GM21528 (cell line): Measurements from ENCODE around the gene FMNL2.

Experiments used
- ATAC-seq: cut with Tn5 transposase; IDR thresholded peaks from one replicate; pipeline ENCODE4 v1.9.1; 2021; ENCODE audit warnings: mild to moderate bottlenecking, moderate library complexity; ENCODE audit not compliant: unreplicated experiment, low FRiP score

Gene FMNL2

DNA sequence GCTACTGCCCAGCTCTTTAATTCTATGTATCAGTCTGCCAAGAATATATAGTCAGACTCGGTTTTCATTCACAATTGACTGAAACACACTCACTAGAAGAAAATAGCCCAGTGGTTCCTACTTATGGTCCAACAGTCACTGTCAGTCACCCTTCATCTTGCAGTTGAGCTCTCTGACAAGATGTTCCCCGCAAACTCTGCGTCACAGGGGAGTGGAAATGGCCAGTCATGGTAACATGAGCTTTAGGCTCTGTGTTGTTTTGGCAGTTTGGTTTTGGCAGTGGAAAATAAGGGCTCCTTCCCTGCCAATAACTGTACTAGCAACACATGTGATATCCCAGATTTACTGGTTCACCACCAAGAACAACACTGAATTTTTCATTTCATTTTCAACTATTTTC is 259.8 kb downstream of the FMNL2 start:
- peak; percentile 3 for ATAC-seq

DNA sequence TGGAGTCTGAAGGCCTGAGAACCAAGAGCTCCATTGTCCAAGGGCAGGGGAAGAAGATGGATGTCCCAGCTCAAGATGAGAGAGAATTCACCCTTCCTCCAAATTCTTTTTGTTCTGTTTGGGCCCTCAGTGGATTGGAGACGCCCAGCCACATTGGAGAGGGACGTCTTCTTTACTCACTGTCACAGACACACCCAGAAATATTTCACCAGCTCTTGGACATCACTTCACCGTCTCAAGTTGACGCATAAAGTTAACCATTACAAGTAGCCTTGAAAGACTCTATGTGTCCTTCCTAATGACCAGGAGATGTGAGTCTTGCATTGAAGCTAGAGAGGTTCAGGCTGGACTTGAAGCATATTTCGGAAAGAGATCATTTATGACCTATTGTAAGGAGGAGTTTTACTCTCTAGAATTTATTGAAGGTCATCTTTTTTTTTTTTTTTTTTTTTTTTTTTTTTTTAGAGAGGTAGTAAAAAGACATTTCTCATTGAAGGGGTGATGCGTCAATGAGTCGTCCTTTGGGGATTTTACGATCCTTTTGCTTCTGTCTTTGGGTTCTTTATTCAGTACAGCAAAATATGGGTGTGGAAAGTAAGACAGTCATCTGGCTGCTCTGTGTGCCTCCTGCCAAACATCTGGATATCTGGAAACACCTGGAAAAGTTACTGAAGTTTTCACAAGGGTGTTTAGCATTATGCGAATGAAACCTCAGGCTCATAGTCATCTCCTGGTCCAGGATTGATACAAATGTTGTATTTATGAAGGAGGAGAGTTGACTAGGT is 264.2 kb downstream of the FMNL2 start:
- no peak for ATAC-seq

DNA sequence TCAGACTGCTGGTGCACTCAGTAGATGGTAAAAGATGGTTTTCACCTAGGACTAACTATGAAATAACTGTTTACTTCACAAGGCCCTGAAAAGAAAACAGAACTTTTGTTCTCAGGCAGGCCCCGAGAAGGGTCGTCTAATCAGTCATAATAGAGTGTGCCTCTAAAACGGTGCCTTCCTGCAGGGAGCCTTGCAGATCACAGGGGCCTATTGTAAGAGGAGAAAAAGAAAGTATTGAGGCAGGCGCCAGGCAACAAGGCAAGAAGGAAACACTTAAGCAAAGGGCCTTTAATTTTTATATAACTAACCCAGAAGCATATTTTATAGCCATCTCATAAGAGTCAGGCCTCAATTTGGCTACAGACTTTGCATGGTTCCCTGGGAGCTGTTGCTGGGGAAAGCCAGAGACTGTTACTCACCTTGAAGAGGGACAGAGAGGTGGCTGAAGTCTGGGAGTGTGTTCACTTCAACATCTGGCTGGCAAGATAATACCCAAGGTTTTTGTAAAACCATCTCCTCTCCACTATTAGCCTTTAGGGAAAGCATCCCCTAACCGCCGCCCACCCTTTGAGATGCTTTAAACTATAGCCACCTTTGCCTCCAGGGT is 265.2 kb downstream of the FMNL2 start:
- ATAC-seq, result no peak

DNA sequence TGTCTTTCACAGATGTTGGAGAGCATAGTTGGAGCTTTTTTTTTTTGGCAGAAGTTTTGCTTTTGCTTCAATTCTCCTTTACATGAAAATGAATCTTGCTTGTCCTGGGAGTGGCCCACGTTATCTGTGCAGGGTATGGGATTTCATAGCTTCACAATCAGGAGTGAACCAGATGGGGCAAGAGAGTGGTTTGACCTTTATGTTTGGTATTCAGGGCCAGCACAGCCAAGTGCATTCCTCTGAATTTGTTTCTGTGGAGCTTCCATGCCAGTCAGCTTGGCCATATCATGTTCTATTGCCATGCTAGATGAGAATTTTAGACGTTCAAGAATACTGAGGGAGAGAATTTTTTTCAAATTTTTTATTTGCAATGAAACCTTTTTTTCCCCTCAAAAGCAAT is 265.7 kb downstream of the FMNL2 start:
- ATAC-seq, result no peak

DNA sequence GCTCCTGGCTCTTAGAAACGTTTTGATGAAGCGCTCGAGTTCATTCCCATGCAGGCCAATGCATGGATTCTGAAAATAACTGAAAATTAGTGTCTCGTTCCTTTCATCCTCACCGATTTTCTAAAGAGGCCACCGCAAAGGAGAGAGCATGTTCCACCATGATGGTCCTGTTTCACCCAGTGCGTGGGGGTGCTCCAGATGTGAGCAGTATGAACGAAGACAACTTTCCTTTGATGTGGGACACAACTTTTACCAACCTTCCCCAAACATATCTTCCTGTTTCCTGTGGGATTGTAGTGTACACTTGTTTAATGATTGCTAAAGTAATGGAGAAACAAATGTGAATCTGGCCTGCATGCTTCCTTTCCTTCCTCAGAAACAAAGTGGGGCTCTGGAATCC is 267.8 kb downstream of the FMNL2 start:
- no peak for ATAC-seq

DNA sequence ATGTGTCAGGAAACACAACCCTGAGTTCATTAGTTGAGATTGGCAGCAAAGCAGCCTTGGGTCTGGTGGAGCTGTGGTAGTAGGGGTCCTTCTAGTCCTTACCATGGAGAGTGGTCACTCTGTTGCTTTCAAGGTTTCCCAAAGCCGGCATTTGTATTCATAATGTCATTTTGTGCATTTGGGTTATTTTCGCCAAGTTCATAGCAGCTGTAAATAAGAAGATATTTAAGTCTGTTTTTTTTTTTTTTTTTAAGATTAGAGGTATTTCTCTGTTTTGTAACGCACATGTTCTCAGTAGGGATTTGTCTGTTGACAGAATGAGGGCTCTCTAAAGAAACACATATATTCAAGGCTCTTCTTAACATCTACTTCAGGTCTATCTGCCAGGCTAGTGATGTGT is 268.2 kb downstream of the FMNL2 start:
- no peak for ATAC-seq

DNA sequence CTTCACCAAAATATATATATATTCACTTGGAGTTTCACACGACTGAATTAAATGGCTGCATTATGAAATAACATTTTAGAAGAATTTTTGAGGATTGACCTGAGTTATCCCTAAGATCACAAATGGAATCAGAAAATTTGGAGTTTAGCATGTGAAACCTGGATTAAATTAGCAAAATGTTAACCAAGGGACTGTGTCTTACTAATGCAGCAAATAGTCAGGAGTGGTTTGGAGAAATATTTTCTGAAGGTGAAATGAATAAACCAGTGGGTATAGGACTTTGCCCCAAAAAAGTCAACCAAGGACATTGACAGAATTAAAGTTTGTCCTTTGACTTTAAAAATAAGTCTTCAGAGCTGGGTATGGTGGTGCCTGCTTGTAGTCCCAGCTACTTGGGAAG is 271.1 kb downstream of the FMNL2 start:
- ATAC-seq, result no peak

DNA sequence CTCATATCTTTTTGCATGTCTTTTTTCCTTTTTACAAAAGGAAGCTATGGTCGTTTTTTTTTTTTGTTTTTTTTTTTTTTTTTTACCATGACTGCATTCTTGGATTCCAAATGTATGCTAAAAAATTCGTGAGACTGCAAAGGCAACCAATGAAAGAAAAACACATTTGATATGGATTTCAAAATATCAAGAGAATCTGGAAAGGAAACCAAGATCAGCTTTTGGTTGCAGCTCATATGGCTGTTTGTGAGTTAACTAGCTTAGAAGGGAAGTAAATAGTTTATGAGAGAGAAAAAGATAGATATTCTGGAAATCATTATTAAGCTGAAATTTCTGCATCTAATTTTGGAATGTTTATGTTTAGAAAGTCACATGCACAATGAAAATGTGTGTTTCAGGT is 272.0 kb downstream of the FMNL2 start:
- ATAC-seq, result no peak

DNA sequence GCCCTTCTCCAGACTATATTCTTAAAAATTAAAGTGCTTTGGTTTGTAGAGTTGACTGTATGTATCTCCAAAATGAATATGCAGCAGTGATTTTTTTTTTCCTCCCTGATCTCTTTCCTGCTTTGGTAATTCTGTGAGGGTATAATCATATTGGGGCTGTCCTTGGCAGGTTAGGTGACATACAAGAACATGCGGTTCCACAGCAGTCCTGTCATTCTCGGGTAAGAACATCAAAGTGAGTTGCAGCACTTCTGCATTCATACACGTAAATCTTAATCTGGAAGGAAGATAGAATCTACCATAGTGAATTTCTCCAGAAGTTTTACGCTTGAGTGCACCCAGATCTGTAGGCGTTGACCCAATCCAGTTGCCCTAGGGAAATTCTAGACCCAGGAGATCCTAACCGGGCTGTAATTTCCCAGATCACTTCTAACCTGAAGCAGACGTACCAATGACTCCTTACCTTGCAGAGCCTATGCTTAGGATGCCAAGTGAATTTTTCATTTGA is 272.9 kb downstream of the FMNL2 start:
- no peak for ATAC-seq

DNA sequence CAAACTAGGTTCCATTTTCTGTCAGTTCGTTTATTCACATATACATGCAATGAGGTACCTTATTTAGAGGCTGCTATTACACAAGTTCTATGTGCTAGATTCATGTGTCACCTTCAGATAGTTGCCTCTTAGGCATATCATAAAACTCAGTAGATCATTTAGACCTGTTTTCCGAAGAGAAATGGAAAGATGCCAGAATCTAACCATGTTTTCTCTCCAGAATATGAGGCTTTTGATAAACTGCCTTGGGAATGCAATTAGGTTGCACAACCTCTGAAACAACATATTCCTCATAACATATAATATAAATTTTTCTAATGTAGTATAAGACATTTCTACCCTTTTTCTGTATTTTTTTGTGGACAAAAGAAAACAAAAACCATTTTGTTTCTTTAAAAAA is 274.2 kb downstream of the FMNL2 start:
- ATAC-seq, result no peak

DNA sequence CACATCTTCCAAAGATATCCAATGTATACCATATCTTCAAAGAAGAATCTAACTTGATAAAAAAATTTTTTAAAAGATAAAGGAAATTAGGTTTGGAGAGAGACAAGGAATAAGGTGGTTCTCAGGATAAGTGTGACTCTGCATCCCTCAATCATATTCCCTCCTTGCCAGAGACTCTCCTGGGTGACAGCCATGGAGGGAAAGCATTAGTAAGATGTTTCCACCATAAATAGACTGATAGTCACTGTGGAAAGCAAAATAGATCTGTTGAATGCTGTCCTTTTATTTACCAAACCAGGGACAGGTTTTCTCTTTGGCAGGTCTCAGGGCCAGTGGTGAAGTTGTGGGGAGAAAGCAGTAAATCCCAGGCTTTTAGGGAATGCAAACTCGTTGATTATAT is 274.7 kb downstream of the FMNL2 start:
- no peak for ATAC-seq

DNA sequence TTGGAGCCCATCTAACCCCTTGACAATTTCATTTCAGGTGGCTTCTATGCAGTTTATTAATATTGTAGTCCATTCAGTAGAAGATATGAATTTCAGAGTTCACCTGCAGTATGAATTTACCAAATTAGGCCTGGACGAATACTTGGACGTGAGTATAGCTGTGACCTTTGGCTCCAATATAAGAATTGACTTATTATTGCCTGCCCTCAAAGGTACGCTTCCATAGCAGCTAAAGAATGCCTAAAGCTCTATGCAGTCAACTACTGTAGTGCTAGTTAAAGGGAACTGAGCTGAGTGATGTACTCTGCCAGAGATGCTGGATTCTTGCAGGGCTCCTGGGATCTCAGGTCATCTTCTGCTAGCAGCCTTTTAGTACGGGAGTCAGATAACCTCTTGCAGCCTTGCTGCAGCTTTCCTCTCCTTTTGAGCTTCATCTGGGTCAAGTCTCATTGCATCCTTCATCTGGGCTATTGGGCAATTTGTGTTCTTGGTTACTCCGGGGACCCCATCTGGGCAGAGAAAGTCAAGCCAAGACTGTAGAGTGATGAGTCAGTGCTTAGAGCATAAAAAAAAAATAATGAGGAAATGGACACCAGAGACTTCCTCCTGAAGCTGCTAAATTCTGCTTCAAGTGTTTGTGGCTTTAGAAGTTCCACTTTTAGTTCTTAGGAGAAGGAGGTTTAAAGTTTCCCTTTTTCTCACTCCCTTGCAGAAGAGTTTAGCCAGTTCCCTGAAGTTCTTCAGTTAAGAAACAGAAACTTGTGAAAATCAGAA is 276.7 kb downstream of the FMNL2 start:
- peak; percentile 87 for ATAC-seq

DNA sequence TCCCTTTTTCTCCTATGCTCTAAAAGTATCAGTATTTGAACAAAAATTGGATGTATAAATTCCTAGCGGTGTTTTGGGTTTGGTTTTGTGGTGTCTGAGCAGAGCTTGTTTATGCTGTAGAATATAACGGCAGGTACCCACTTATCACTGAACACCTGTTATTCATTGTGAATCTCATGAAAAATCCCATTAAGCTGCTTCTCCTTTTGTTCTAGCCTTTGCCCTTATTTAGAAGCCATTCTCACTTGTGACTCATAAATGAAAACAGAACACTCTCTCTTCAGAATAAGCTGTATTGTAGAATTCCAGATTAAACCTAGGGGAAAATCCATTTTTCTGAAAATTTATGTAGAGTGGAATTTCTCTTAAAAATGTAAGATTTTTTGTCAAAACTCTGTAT is 278.3 kb downstream of the FMNL2 start:
- peak; percentile 28 for ATAC-seq

DNA sequence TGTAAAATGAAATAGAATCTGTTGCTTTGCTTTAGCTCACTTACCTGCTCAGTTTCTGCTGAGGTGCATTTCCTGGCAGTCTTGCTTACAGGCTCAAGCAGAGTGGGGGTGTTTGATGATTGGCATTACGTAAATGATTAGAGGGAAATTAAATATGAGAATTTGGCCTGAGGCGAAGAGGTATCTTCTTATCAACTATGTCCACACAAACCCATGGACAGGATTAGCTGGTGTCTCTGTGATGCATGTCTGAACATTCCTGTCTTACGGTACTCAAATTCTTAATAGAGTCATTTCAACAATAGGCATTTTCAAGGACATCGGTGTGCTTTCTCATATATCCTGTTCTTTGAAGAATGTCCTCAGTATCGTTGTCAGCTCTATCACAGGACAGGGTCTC is 280.2 kb downstream of the FMNL2 start:
- ATAC-seq, result no peak

DNA sequence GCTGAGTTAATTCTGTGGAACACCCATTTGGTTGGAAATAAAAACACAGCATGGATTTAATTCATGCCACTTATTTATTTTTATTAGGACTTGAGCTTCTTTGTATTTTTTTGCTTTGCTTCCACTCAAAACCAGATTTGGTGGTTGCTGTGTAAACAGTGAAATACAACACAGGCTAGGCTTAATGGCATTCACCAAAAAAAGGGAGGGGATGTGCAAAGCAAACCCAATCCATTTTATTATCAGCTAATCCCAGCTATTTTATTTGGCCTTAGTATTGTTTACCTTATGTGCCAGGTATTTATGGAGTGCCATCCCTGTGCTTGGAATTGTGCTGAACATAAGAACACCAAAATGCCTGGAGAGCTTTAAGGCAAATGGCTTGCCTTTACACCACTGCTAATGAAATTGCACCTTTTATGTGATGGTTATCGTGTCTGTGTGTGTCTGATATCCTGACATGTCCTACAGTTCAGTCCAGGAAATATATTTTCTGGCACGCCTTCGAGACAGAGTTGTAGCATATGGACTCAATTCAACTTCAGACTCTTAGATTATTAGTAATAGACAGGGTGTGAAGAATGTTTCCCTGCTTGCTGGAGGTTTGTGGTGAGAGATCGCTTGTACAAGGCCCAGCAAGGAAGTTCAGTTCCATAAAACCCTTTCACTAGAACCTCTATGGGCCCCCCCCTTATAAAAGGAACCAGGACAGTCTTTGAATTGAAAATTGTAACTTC is 282.6 kb downstream of the FMNL2 start:
- ATAC-seq, result no peak

DNA sequence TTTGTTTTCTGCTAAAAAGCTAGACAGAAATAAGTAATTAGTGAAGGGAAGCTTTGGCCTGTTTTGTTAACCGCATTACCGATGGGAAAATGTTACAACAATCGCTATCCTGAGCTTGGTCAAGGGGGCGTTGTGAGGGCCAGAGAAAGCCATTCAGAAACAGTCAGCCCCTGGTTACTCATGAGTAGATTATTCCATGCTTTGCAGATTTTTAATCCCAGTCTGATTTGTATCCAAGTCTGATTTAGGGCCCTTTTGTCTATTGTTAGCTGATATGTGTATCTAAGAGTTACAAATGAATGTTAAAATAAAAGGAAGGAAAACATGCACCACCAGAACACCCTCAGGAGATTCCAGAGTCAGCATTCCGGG is 283.2 kb downstream of the FMNL2 start:
- no peak for ATAC-seq

DNA sequence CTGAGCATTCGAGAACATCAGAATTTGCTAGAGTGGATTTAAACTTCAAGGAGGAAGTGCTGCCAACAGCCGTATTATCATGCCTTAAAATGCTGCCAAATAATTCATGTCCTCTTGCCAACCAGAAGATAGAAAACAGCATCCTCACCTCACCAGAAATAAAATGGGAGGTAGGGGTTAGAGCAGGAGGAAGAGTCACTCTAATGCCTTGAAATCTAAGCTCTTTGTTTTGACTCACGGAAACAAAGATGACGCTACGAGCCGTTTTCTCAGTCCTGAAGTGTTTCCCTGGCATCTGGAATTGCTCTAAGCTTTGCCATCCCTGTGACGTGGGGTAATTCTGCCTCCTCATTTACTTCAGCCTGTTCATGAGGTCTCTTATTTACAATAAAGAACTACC is 285.2 kb downstream of the FMNL2 start:
- no peak for ATAC-seq

DNA sequence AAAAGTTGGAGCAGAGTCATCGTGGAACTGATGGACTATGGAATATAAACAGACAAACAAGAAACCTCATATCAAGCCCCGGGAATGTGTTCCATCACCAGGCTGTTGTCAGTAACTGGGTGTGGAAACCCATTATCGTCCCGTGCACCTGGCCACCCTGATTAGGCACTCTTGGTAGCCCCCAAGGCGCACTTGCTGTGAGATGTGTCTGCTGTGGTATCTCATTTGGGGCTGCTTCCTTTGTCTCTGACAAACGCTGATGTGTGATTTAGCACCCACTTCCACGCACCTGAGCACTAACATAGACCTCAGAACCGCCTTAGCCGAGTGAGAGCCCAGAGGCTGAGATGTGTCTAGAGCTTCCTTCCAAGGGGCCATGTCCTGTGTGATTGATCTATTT is 286.0 kb downstream of the FMNL2 start:
- no peak for ATAC-seq

DNA sequence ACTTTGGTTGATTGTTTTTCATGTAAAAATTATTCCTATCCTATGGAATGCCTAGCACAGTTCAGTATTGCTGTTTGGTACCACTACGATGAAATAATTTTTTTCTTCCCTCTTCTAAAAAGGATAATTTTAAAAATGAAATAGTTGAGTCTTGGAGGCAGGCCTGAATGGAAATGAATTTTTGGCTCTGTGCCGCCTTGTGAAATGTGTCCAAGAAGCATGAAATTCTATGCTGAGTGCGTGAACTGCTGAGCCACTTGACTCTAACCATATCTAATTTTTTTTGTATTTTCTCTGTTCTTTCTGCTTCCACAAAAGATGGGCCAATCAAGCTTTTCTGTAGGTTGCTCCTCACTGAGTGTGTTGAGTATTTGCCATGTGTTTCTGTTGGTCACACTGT is 287.2 kb downstream of the FMNL2 start:
- no peak for ATAC-seq

DNA sequence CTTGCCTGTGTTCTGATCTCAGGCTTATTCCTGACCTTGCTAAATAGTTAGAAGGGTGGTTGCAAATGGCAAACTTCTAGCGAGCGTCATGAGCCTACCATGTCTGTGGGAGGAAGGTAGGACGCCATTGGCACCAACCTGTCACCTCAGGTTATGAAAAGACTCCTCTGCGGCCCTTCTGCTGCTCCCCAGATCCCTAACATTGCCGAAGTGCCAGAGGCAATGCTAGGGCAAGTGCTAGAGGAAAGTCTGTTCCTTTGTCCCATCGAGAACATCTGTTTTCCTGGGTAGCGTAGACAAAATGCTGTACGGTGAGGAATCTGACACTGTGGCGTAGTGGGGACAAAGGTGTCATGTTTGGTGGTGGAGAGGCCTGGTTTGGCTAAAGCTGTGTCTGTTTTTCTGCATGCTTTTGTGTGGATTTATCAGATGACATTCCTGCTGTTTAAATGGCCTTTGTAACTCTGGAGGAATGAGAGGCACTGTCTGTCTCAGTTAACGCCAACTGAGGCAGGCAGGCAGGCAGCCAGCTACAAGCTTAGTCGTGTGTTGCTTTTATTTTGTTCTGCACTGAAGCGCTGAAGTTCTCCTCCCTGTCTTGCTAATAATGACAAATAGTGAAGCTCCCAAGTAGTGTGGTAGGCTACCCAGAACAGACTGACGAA is 288.2 kb downstream of the FMNL2 start:
- no peak for ATAC-seq
